ENCODE results near the gene PLSCR3.

PLSCR3 gene

DNA sequence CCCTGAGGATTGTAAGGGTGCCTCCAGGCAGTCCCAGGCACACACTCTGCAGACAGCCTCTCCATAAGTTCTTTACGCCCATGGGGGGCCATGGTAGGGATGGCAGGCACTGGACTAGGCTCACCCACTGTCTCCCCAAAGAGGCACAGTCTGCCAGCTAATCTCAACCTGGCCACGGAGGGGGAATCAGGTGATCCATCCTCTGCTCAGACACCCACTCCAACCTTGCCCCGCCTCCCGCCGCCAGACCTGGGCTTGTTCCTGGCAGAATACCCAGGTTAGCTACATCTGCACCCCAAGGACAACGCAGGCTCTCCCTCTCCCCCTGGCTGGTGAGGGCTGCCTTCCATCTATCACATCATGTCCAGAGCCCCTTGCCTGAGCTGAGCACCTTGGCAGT is 14.5 kb upstream of the PLSCR3 start:
- no peak overlapping the region for H2BK12ac ChIP-seq (ENCODE audit: low read length)
- H3K79me1 ChIP-seq (ENCODE audit: low read depth, low read length), result peaks cover 17% of the 10 kb centered on the region
- no peak overlapping the region for H2BK120ac ChIP-seq (ENCODE audit: low read depth, low read length)
- peaks cover 12 to 24% of the 10 kb centered on the region in 2 donors for H3K4me1 ChIP-seq (ENCODE audit: control insufficient read depth in 2 of 2, insufficient read depth in 1 of 2, low read depth in 1 of 2, low read length in 2 of 2)
- no peak overlapping the region for H3K4ac ChIP-seq (ENCODE audit: low read length)
- peak overlapping the region in 1 of 2 donors; percentile 41 for H3K4me3 ChIP-seq (ENCODE audit: low read length in 2 of 2)
- H3K36me3 ChIP-seq (replicated peaks in 1 of 2; ENCODE audit: control insufficient read depth in 2 of 2, insufficient read depth in 2 of 2, low read length in 2 of 2), result peaks cover 31 to 63% of the 10 kb centered on the region in 2 donors
- H3K18ac ChIP-seq (ENCODE audit: low read length), result no peak overlapping the region
- H3K27ac ChIP-seq (replicated peaks; ENCODE audit: low read length), result no peak overlapping the region
- H3K9ac ChIP-seq (ENCODE audit: low read depth, low read length, poor library complexity), result no peak overlapping the region
- H2BK5ac ChIP-seq (ENCODE audit: low read length), result no peak overlapping the region
- no CpG with 5 or more reads among the region's 6 CpGs for WGBS, 2 donors (ENCODE audit: extremely low coverage in 2 of 2, insufficient read length in 2 of 2, insufficient replicate concordance in 1 of 2)
- H4K91ac ChIP-seq (ENCODE audit: low read depth, low read length, poor library complexity), result no peak overlapping the region
- no peak for DNase-seq (ENCODE audit: low spot score)
- H4K8ac ChIP-seq (ENCODE audit: low read depth, low read length), result no peak overlapping the region
- H2AK5ac ChIP-seq (ENCODE audit: low read depth, low read length), result no peak overlapping the region
- H3K23ac ChIP-seq (ENCODE audit: low read depth, low read length, poor library complexity), result peak overlapping the region; percentile 80
- no peak overlapping the region for H3K14ac ChIP-seq (ENCODE audit: low read length)
- no peak overlapping the region for H3K4me2 ChIP-seq (ENCODE audit: insufficient read depth, low read length, poor library complexity, severe bottlenecking)
- peaks cover 0 to 2% of the 10 kb centered on the region in 2 donors for H3K9me3 ChIP-seq (replicated peaks in 1 of 2; ENCODE audit: control insufficient read depth in 2 of 2, insufficient read depth in 1 of 2, low read depth in 1 of 2, low read length in 2 of 2)
- H3K27me3 ChIP-seq (ENCODE audit: control insufficient read depth in 3 of 3, insufficient read depth in 3 of 3, low read depth in 1 of 3, low read length in 3 of 3), result no peaks in the 10 kb centered on the region
- H2BK15ac ChIP-seq (ENCODE audit: low read length), result no peak overlapping the region
- no peak overlapping the region for H2AFZ ChIP-seq (ENCODE audit: low read length)

DNA sequence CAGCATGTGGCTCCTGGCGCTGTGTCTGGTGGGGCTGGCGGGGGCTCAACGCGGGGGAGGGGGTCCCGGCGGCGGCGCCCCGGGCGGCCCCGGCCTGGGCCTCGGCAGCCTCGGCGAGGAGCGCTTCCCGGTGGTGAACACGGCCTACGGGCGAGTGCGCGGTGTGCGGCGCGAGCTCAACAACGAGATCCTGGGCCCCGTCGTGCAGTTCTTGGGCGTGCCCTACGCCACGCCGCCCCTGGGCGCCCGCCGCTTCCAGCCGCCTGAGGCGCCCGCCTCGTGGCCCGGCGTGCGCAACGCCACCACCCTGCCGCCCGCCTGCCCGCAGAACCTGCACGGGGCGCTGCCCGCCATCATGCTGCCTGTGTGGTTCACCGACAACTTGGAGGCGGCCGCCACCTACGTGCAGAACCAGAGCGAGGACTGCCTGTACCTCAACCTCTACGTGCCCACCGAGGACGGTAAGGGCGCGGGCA is 14.0 kb upstream of the PLSCR3 start:
- no peak overlapping the region for H3K4ac ChIP-seq (ENCODE audit: low read length)
- peaks cover 17% of the 10 kb centered on the region for H3K79me1 ChIP-seq (ENCODE audit: low read depth, low read length)
- no peak overlapping the region for H2AK5ac ChIP-seq (ENCODE audit: low read depth, low read length)
- no peak overlapping the region for H3K14ac ChIP-seq (ENCODE audit: low read length)
- no peaks in the 10 kb centered on the region for H3K27me3 ChIP-seq (ENCODE audit: control insufficient read depth in 3 of 3, insufficient read depth in 3 of 3, low read depth in 1 of 3, low read length in 3 of 3)
- no peak overlapping the region for H2AFZ ChIP-seq (ENCODE audit: low read length)
- no peak overlapping the region for H3K9ac ChIP-seq (ENCODE audit: low read depth, low read length, poor library complexity)
- H3K9me3 ChIP-seq (replicated peaks in 1 of 2; ENCODE audit: control insufficient read depth in 2 of 2, insufficient read depth in 1 of 2, low read depth in 1 of 2, low read length in 2 of 2), result peaks cover 0 to 2% of the 10 kb centered on the region in 2 donors
- no peak overlapping the region for H4K91ac ChIP-seq (ENCODE audit: low read depth, low read length, poor library complexity)
- peak overlapping the region; percentile 80 for H3K23ac ChIP-seq (ENCODE audit: low read depth, low read length, poor library complexity)
- no peak overlapping the region for H2BK5ac ChIP-seq (ENCODE audit: low read length)
- no peak overlapping the region for H3K4me2 ChIP-seq (ENCODE audit: insufficient read depth, low read length, poor library complexity, severe bottlenecking)
- no CpG with 5 or more reads among the region's 58 CpGs for WGBS, 2 donors (ENCODE audit: extremely low coverage in 2 of 2, insufficient read length in 2 of 2, insufficient replicate concordance in 1 of 2)
- no peak for DNase-seq (ENCODE audit: low spot score)
- H2BK12ac ChIP-seq (ENCODE audit: low read length), result no peak overlapping the region
- no peak overlapping the region for H3K4me3 ChIP-seq (ENCODE audit: low read length in 2 of 2)
- no peak overlapping the region for H2BK15ac ChIP-seq (ENCODE audit: low read length)
- H3K4me1 ChIP-seq (ENCODE audit: control insufficient read depth in 2 of 2, insufficient read depth in 1 of 2, low read depth in 1 of 2, low read length in 2 of 2), result peaks cover 12 to 22% of the 10 kb centered on the region in 2 donors
- H4K8ac ChIP-seq (ENCODE audit: low read depth, low read length), result peak overlapping the region; percentile 4
- H3K36me3 ChIP-seq (replicated peaks in 1 of 2; ENCODE audit: control insufficient read depth in 2 of 2, insufficient read depth in 2 of 2, low read length in 2 of 2), result peaks cover 31 to 57% of the 10 kb centered on the region in 2 donors
- H3K27ac ChIP-seq (replicated peaks; ENCODE audit: low read length), result no peak overlapping the region
- H3K18ac ChIP-seq (ENCODE audit: low read length), result no peak overlapping the region
- H2BK120ac ChIP-seq (ENCODE audit: low read depth, low read length), result no peak overlapping the region

DNA sequence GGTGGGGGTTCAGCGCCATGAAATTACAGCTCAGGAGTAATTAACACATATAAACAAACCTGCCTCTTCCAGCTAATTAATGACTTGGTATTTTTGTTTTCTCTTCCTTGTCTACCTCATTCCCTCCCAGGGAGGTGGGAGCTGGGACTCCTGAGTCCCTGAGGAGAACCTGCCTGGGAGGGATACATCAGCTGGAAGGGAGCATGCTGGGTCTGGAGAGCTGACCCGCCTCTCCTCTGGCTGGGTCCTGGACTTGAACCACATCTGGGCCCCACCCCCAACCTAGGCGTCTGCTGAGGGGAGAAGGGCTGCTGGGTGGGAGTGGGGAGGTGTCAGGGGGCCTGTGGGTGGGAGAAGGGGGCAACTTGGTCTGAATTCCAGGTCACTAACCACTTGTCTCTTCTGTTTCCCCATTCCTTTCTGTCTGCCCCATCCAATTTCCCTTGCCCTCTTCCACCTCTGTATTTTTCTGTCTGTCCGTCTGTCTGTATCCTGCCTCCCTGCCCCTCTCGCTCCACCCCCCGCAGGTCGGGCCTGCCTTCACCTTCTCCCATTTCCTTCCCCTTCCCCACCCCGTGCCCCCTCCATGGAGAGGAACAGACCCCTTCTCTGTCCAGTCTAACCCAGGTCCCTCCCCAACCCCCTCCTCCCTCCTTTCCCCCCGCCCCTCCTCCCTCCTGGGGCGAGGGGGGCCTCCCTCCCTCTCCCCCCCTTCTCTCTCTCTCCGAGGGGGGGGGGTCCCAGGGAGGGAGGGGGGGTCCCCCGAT is 13.3 kb upstream of the PLSCR3 start, which contains the start of gene NLGN2:
TSS of gene NLGN2 (plus strand) at position 361 of the 767 bp plus-strand sequence. CDS start 411 bp downstream, outside the sequence.
- Histone ChIP-seq H3K23ac (ENCODE audit: low read depth, low read length, poor library complexity) (peak within 1 kb of the TSS; percentile 80), H2BK15ac (ENCODE audit: low read length) (no peak within 1 kb of the TSS), H3K4me2 (ENCODE audit: insufficient read depth, low read length, poor library complexity, severe bottlenecking) (peak within 1 kb of the TSS; percentile 92), H3K36me3 (replicated peaks in 1 of 2; ENCODE audit: control insufficient read depth in 2 of 2, insufficient read depth in 2 of 2, low read length in 2 of 2) (peaks cover 31 to 51% of the 10 kb centered on the region in 2 donors), H3K4ac (ENCODE audit: low read length) (no peak within 1 kb of the TSS), H2AK5ac (ENCODE audit: low read depth, low read length) (peak within 1 kb of the TSS; percentile 71), H2AFZ (ENCODE audit: low read length) (no peak within 1 kb of the TSS), H3K27me3 (ENCODE audit: control insufficient read depth in 3 of 3, insufficient read depth in 3 of 3, low read depth in 1 of 3, low read length in 3 of 3) (no peaks in the 10 kb centered on the region), H3K79me1 (ENCODE audit: low read depth, low read length) (peaks cover 18% of the 10 kb centered on the region), H3K27ac (replicated peaks; ENCODE audit: low read length) (no peak within 1 kb of the TSS), H2BK5ac (ENCODE audit: low read length) (no peak within 1 kb of the TSS), H2BK120ac (ENCODE audit: low read depth, low read length) (no peak within 1 kb of the TSS), H3K9ac (ENCODE audit: low read depth, low read length, poor library complexity) (no peak within 1 kb of the TSS), H3K4me3 (ENCODE audit: low read length in 2 of 2) (peak within 1 kb of the TSS in 1 of 2 donors; percentile 30), H2BK12ac (ENCODE audit: low read length) (no peak within 1 kb of the TSS), H3K18ac (ENCODE audit: low read length) (no peak within 1 kb of the TSS), H3K9me3 (replicated peaks in 1 of 2; ENCODE audit: control insufficient read depth in 2 of 2, insufficient read depth in 1 of 2, low read depth in 1 of 2, low read length in 2 of 2) (peaks cover 0 to 2% of the 10 kb centered on the region in 2 donors), H3K14ac (ENCODE audit: low read length) (no peak within 1 kb of the TSS), H4K91ac (ENCODE audit: low read depth, low read length, poor library complexity) (no peak within 1 kb of the TSS), H4K8ac (ENCODE audit: low read depth, low read length) (peak within 1 kb of the TSS; percentile 4), H3K4me1 (ENCODE audit: control insufficient read depth in 2 of 2, insufficient read depth in 1 of 2, low read depth in 1 of 2, low read length in 2 of 2) (peaks cover 13 to 22% of the 10 kb centered on the region in 2 donors)
- DNase-seq (ENCODE audit: low spot score), result no peak
- WGBS, 2 donors (ENCODE audit: extremely low coverage in 2 of 2, insufficient read length in 2 of 2, insufficient replicate concordance in 1 of 2), result no CpG with 5 or more reads among the region's 12 CpGs

DNA sequence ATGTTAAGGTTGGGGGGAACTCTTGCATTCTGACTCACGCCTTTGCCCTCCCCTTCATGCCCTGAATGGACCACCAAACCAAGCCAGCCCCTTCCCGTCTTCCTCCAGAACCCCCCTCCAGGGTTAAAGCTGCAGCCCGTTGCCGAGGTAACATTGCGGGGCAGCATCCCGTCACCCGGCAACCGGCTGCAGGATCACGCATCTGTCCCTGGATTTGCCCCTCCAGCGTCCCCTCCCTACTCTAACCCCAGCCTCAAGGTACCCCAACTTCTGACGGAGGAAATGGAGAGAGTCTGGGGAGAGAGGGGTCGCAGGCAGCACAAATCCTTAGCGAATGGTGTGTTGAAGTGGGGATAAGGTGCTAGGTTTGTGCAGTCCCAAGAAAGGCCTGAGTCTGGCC is 12.8 kb upstream of the PLSCR3 start:
- H3K9me3 ChIP-seq (replicated peaks in 1 of 2; ENCODE audit: control insufficient read depth in 2 of 2, insufficient read depth in 1 of 2, low read depth in 1 of 2, low read length in 2 of 2), result peaks cover 0 to 2% of the 10 kb centered on the region in 2 donors
- H3K79me1 ChIP-seq (ENCODE audit: low read depth, low read length), result peaks cover 18% of the 10 kb centered on the region
- no peak overlapping the region for H2BK5ac ChIP-seq (ENCODE audit: low read length)
- H2AK5ac ChIP-seq (ENCODE audit: low read depth, low read length), result no peak overlapping the region
- H3K27ac ChIP-seq (replicated peaks; ENCODE audit: low read length), result no peak overlapping the region
- no peak for DNase-seq (ENCODE audit: low spot score)
- no peak overlapping the region for H4K8ac ChIP-seq (ENCODE audit: low read depth, low read length)
- peak overlapping the region; percentile 33 for H3K4me2 ChIP-seq (ENCODE audit: insufficient read depth, low read length, poor library complexity, severe bottlenecking)
- H3K4me3 ChIP-seq (ENCODE audit: low read length in 2 of 2), result peak overlapping the region in 1 of 2 donors; percentile 30
- H4K91ac ChIP-seq (ENCODE audit: low read depth, low read length, poor library complexity), result no peak overlapping the region
- H2BK12ac ChIP-seq (ENCODE audit: low read length), result no peak overlapping the region
- H3K4ac ChIP-seq (ENCODE audit: low read length), result no peak overlapping the region
- H2AFZ ChIP-seq (ENCODE audit: low read length), result no peak overlapping the region
- WGBS, 2 donors (ENCODE audit: extremely low coverage in 2 of 2, insufficient read length in 2 of 2, insufficient replicate concordance in 1 of 2), result no CpG with 5 or more reads among the region's 13 CpGs
- peaks cover 31 to 45% of the 10 kb centered on the region in 2 donors for H3K36me3 ChIP-seq (replicated peaks in 1 of 2; ENCODE audit: control insufficient read depth in 2 of 2, insufficient read depth in 2 of 2, low read length in 2 of 2)
- H3K4me1 ChIP-seq (ENCODE audit: control insufficient read depth in 2 of 2, insufficient read depth in 1 of 2, low read depth in 1 of 2, low read length in 2 of 2), result peaks cover 14 to 23% of the 10 kb centered on the region in 2 donors
- no peaks in the 10 kb centered on the region for H3K27me3 ChIP-seq (ENCODE audit: control insufficient read depth in 3 of 3, insufficient read depth in 3 of 3, low read depth in 1 of 3, low read length in 3 of 3)
- H2BK120ac ChIP-seq (ENCODE audit: low read depth, low read length), result no peak overlapping the region
- H3K14ac ChIP-seq (ENCODE audit: low read length), result no peak overlapping the region
- no peak overlapping the region for H3K9ac ChIP-seq (ENCODE audit: low read depth, low read length, poor library complexity)
- no peak overlapping the region for H2BK15ac ChIP-seq (ENCODE audit: low read length)
- H3K18ac ChIP-seq (ENCODE audit: low read length), result no peak overlapping the region
- no peak overlapping the region for H3K23ac ChIP-seq (ENCODE audit: low read depth, low read length, poor library complexity)

All from neuronal stem cell (in vitro differentiated cells).